CD14-positive monocyte (primary cell): ENCODE data around the gene PANK4. TPM values are rescaled to one million over a fixed set of nuclear protein-coding genes. Genes with fewer than 3 reads are reported as not detected.

Source experiments
- DNase-seq, 3 donors: peaks; one replicate each; pipeline ENCODE4 v3.0.0-alpha.2; 2011 to 2022
- H2AFZ ChIP-seq: 2 replicates; pipeline ENCODE4 v1.6.0; 2012; ENCODE audit warnings: mild to moderate bottlenecking, low read depth, low read length, inconsistent platforms; ENCODE audit not compliant: insufficient read depth, poor library complexity, severe bottlenecking
- H3K27ac ChIP-seq, 2 donors: 1 replicate in 1 of 2; 2 replicates in 1 of 2; pipeline ENCODE4 v1.5.1; 2012 to 2013; ENCODE audit warnings: low read length in 2 of 2, control low read depth in 1 of 2, inconsistent platforms in 1 of 2, low read depth in 1 of 2, mild to moderate bottlenecking in 1 of 2
- H3K27me3 ChIP-seq, 2 donors: one replicate each; pipeline versions ENCODE4 v1.6.0 to v1.6.1; 2011 to 2013; ENCODE audit warnings: low read length in 2 of 2; ENCODE audit not compliant: control insufficient read depth in 2 of 2, insufficient read depth in 2 of 2
- H3K36me3 ChIP-seq, 2 donors: replicated peaks in 1 of 2; 1 replicate in 1 of 2; 2 replicates in 1 of 2; pipeline versions ENCODE4 v1.5.1 to v1.6.1; 2012 to 2013; ENCODE audit warnings: low read length in 2 of 2, control low read depth in 1 of 2, inconsistent platforms in 1 of 2, mild to moderate bottlenecking in 1 of 2; ENCODE audit not compliant: insufficient read depth in 2 of 2, control insufficient read depth in 1 of 2
- H3K4me1 ChIP-seq, 2 donors: 1 replicate in 1 of 2; 2 replicates in 1 of 2; pipeline versions ENCODE4 v1.5.1 to v1.6.1; 2012 to 2013; ENCODE audit warnings: low read length in 2 of 2, control low read depth in 1 of 2, inconsistent platforms in 1 of 2, mild to moderate bottlenecking in 1 of 2, moderate library complexity in 1 of 2; ENCODE audit not compliant: insufficient read depth in 2 of 2, control insufficient read depth in 1 of 2
- H3K4me2 ChIP-seq: replicated peaks from 2 replicates; pipeline ENCODE3; 2012; ENCODE audit warnings: low read length, moderate library complexity, mild to moderate bottlenecking; ENCODE audit not compliant: poor library complexity, severe bottlenecking; ENCODE audit errors: extremely low read depth
- H3K4me3 ChIP-seq, 3 experiments: fragments of 200-600 bp in 1 of 3; sonication (generic) in 1 of 3; replicated peaks in 1 of 3; 1 replicate in 2 of 3; 2 replicates in 1 of 3; pipeline ENCODE4 v1.5.1; 2011 to 2013; ENCODE audit warnings: low read length in 3 of 3, mild to moderate bottlenecking in 3 of 3, control low read depth in 2 of 3, low read depth in 2 of 3, inconsistent platforms in 1 of 3, moderate library complexity in 1 of 3
- H3K79me2 ChIP-seq: 2 replicates; pipeline ENCODE4 v1.6.0; 2012; ENCODE audit warnings: mild to moderate bottlenecking, control low read depth, inconsistent platforms, low read length, moderate library complexity; ENCODE audit not compliant: insufficient read depth
- H3K9ac ChIP-seq: 2 replicates; pipeline ENCODE4 v1.6.0; 2017; ENCODE audit warnings: low read length, mild to moderate bottlenecking; ENCODE audit not compliant: insufficient read depth, poor library complexity, severe bottlenecking
- H3K9me3 ChIP-seq, 2 donors: replicated peaks in 1 of 2; 1 replicate in 1 of 2; 2 replicates in 1 of 2; pipeline versions ENCODE4 v1.5.1 to v1.6.1; 2012 to 2013; ENCODE audit warnings: low read length in 2 of 2, control low read depth in 1 of 2; ENCODE audit not compliant: control insufficient read depth in 1 of 2, insufficient read depth in 1 of 2
- H4K20me1 ChIP-seq: 2 replicates; pipeline ENCODE4 v1.6.0; 2012; ENCODE audit warnings: mild to moderate bottlenecking, low read length, control low read depth, moderate library complexity; ENCODE audit not compliant: insufficient read depth
- H3K27ac Mint-ChIP-seq, 7 donors: one replicate each; pipeline ENCODE4 v1.8.0; 2020; ENCODE audit warnings: mild to moderate bottlenecking in 7 of 7, mixed read lengths in 7 of 7, moderate library complexity in 6 of 7, inconsistent platforms in 2 of 7
- H3K27me3 Mint-ChIP-seq, 3 donors: one replicate each; pipeline ENCODE4 v1.8.0; 2021 to 2022; ENCODE audit warnings: low read depth in 3 of 3, mild to moderate bottlenecking in 3 of 3, mixed read lengths in 3 of 3, moderate library complexity in 3 of 3, inconsistent platforms in 1 of 3
- H3K36me3 Mint-ChIP-seq, 2 donors: one replicate each; pipeline ENCODE4 v1.8.0; 2020; ENCODE audit warnings: mixed read lengths in 2 of 2, inconsistent platforms in 1 of 2, mild to moderate bottlenecking in 1 of 2
- H3K4me1 Mint-ChIP-seq: one replicate; pipeline ENCODE4 v1.8.0; 2020; ENCODE audit warnings: mild to moderate bottlenecking, mixed read lengths
- H3K4me3 Mint-ChIP-seq, 2 donors: one replicate each; pipeline ENCODE4 v1.8.0; 2020; ENCODE audit warnings: mild to moderate bottlenecking in 2 of 2, mixed read lengths in 2 of 2, moderate library complexity in 1 of 2
- H3K9me3 Mint-ChIP-seq, 7 donors: one replicate each; pipeline ENCODE4 v1.8.0; 2020 to 2022; ENCODE audit warnings: mixed read lengths in 7 of 7, mild to moderate bottlenecking in 6 of 7, moderate library complexity in 6 of 7, inconsistent platforms in 2 of 7
- WGBS: methylation state at CpG from one replicate; pipeline ENCODE4 v1.1.5; 2013; ENCODE audit warnings: missing lambda C conversion rate; ENCODE audit not compliant: insufficient coverage; 5-methylcytosine and 5-hydroxymethylcytosine counted together
- intact Hi-C, 2 donors: fragments of 100-400 bp; cut with micrococcal nuclease; formaldehyde crosslinking; loops; one replicate each; pipeline versions ENCODE4 v1.15.0 to v1.15.1; 2023
- polyA plus RNA-seq, 3 donors: library from polyadenylated mRNA; depleted of rRNA in 1 of 3; unstranded in 2 of 3; stranded (reverse) in 1 of 3; fragments of 300-500 nt in 2 of 3; fragments of >200 nt in 1 of 3; fragmentation: Illumina TruSeq in 2 of 3; gene quantifications; 1 replicate in 2 of 3; 2 replicates in 1 of 3; pipeline ENCODE4 v1.2.3, GENCODE V29; 2012 to 2021
- TF ChIP-seq, protein P1 (sequence below): fragments of 200-600 bp; IDR thresholded peaks from one replicate; pipeline ENCODE4 v1.8.0; 2022; ENCODE audit warnings: antibody characterized with exemption, mild to moderate bottlenecking

The PANK4 gene
- polyA plus RNA-seq, 3 donors, result 11.9 to 30.2 (median 13.7) TPM

DNA sequence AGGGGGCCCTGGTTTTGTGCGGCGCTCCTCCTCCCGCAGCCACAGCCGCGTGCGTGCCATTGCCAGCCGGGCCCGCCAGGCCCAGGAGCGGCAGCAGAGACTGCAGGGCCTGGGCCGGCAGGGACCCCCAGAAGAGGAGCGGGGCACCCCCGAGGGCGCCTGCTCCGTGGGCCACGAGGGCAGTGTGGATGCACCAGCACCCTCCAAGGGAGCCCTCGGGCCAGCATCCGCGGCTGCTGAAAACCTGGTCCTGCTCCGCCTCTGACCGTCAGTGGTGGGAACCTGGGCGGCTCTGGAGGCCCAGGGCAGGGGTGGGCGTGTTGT lies 21.5 kb downstream of the PANK4 start:
- H4K20me1 ChIP-seq, result peaks cover 37% of the 10 kb centered on the region
- intact Hi-C loops, result no loop called here
- H3K4me2 ChIP-seq, result no peak overlapping the region
- peaks cover 5% of the 10 kb centered on the region in 2 donors for H3K4me1 ChIP-seq
- DNase-seq, result no peak
- H3K4me1 Mint-ChIP-seq, result peaks cover 6% of the 10 kb centered on the region
- H3K36me3 ChIP-seq, result peaks cover 27 to 28% of the 10 kb centered on the region in 2 donors
- H3K27me3 Mint-ChIP-seq, result peaks cover 0 to 5% (median 0%) of the 10 kb centered on the region in 3 donors
- H3K4me3 ChIP-seq, result no peak overlapping the region
- H3K79me2 ChIP-seq, result no peaks in the 10 kb centered on the region
- H3K27me3 ChIP-seq, result no peaks in the 10 kb centered on the region
- no peak overlapping the region for H3K9ac ChIP-seq
- H3K27ac Mint-ChIP-seq, result no peak overlapping the region
- 71% methylated on average over 22 of the region's 22 CpGs for WGBS
- H3K9me3 Mint-ChIP-seq, result no peaks in the 10 kb centered on the region
- H3K27ac ChIP-seq, result no peak overlapping the region
- no peak overlapping the region for H2AFZ ChIP-seq
- TF ChIP-seq, protein P1, sequence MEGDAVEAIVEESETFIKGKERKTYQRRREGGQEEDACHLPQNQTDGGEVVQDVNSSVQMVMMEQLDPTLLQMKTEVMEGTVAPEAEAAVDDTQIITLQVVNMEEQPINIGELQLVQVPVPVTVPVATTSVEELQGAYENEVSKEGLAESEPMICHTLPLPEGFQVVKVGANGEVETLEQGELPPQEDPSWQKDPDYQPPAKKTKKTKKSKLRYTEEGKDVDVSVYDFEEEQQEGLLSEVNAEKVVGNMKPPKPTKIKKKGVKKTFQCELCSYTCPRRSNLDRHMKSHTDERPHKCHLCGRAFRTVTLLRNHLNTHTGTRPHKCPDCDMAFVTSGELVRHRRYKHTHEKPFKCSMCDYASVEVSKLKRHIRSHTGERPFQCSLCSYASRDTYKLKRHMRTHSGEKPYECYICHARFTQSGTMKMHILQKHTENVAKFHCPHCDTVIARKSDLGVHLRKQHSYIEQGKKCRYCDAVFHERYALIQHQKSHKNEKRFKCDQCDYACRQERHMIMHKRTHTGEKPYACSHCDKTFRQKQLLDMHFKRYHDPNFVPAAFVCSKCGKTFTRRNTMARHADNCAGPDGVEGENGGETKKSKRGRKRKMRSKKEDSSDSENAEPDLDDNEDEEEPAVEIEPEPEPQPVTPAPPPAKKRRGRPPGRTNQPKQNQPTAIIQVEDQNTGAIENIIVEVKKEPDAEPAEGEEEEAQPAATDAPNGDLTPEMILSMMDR, result no peak
- peaks cover 12 to 20% of the 10 kb centered on the region in 2 donors for H3K36me3 Mint-ChIP-seq
- H3K4me3 Mint-ChIP-seq, result no peak overlapping the region
- H3K9me3 ChIP-seq, result no peaks in the 10 kb centered on the region

DNA sequence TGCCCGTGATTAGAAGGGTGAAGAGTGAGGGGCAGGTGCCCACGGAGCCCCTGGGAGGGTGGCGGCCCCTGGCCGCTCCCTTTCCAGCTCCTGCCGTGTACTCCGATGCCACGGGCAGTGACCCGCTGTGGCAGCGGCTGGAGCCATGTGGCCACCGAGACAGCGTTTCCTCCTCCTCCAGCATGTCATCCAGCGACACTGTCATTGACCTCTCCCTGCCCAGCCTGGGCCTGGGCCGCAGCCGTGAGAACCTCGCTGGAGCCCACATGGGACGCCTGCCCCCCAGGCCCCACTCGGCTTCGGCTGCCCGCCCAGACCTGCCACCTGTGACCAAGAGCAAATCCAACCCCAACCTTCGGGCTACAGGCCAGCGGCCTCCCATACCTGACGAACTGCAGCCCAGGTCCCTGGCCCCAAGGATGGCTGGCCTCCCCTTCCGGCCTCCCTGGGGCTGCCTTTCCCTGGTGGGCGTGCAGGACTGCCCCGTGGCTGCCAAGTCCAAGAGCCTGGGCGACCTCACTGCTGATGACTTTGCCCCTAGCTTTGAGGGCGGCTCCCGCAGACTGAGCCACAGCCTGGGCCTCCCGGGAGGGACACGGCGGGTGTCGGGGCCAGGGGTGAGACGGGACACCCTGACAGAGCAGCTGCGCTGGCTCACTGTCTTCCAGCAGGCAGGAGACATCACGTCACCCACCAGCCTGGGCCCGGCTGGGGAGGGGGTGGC lies 22.0 kb downstream of the PANK4 start:
- no peak overlapping the region for H3K27ac Mint-ChIP-seq
- 84% methylated on average over 32 of the region's 36 CpGs for WGBS
- H3K27me3 Mint-ChIP-seq, result peaks cover 0 to 5% (median under 1%) of the 10 kb centered on the region in 3 donors
- H3K9me3 Mint-ChIP-seq, result no peaks in the 10 kb centered on the region
- Histone ChIP-seq H3K4me1 (peaks cover 10% of the 10 kb centered on the region in 2 donors), H3K79me2 (no peaks in the 10 kb centered on the region), H3K27me3 (no peaks in the 10 kb centered on the region), H3K4me3 (no peak overlapping the region), H4K20me1 (peaks cover 32% of the 10 kb centered on the region), H3K27ac (no peak overlapping the region), H3K36me3 (peaks cover 22 to 23% of the 10 kb centered on the region in 2 donors), H2AFZ (no peak overlapping the region), H3K4me2 (no peak overlapping the region), H3K9ac (no peak overlapping the region), H3K9me3 (no peaks in the 10 kb centered on the region)
- no peak for DNase-seq
- H3K4me1 Mint-ChIP-seq, result peaks cover 8% of the 10 kb centered on the region
- H3K36me3 Mint-ChIP-seq, result peaks cover 8 to 15% of the 10 kb centered on the region in 2 donors
- no peak overlapping the region for H3K4me3 Mint-ChIP-seq
- TF ChIP-seq, protein P1, result no peak
- intact Hi-C loops, result no loop called here
